HG03571 (cell line): Measurements from ENCODE around the gene SEMA6A.
"Not testable (repeated sequence)": the region's sequence is repeated elsewhere in the genome, so short reads cannot be mapped to it uniquely, and the experiment has no call there.

ENCODE experiments used
- ATAC-seq: cut with Tn5 transposase; IDR thresholded peaks from one replicate; pipeline ENCODE4 v1.9.1; 2021; ENCODE audit not compliant: unreplicated experiment

Gene SEMA6A

DNA sequence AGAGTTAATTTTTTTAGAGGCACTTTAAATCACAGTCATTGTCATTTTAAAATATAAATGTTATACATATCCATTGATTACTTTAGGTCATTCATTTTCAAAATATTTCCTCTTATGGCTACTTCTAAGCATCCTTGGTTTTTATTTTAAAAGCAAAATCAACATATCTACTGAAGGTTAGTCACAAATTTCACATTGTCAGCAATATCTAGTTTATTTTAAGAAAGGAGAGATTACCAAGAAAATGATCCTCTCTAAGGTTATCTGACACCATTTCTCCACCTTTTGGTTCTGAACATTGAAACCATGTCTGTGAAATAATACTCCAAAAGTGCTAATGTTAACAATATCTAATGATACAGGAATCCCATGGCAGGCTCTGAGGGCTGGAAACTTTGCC is 24.5 kb downstream of the SEMA6A start:
- no peak for ATAC-seq

DNA sequence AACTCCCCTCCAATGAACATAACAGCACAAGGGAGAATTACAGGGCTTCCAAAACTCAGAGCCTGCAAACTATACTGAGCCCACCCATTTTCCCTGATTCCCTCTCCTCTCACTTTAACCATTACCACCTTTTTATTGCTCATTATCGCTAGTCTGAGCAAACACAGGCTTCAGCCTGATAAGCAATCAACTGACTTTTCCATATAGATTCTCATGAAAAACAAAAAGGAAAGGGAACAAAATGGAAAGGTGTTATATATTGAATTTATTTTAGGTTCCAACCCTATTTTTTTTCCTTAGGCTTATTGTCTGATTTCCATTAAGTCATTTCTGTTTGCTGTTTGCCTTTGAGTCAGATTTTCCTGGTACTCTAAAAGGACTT is 27.9 kb downstream of the SEMA6A start:
- ATAC-seq = no peak

DNA sequence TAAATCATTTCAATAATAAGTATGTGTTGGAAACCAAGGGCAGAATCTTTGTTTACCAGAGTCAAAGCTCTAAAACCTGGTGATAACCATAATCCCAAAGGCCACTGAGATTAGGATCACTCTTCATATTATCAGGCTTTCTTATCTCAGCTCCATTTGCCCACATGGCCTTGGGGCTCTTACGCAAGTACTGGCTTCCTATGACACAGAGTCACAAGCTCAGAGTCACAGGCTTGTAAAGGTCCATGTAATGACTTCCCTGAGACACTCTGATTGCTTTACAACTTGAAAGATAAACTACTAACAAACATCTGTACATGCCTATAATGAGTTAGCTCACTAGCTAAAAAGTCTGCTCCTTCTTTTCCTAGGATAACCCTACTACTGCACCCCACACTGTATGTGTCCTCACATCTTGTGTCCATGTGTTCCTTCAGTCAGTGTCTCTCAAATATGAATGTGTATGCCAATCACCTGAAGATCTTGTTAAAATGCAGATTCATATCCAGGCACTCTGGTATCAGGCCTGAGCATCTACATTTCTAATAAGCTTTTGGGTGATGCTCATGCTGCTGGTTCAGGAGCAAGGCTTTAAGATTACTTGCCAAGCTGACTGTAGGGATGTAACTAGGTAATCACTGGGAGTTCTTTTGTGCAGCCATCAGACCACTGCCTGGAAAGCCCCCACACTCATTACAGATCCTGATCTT is 28.4 kb downstream of the SEMA6A start:
- no peak for ATAC-seq

DNA sequence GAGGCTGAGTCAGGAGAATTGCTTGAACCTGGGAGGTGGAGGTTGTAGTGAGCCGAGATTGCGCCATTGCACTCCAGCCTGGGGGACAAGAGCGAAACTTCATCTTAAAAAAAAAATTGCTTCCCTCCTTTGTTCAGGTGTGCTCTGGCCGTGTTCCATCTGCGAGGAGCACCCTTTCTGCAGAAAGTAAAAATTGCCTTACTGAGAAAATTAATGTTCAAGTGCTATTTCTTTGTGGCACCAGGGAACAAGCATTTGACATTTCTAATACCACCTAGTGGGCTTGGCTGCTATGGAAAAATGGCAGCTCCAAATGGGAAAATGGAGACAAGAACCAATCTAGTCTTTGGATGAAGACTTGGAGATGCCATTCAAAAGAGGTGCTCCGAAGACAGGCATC is 29.2 kb downstream of the SEMA6A start:
- not testable (repeated sequence) for ATAC-seq

DNA sequence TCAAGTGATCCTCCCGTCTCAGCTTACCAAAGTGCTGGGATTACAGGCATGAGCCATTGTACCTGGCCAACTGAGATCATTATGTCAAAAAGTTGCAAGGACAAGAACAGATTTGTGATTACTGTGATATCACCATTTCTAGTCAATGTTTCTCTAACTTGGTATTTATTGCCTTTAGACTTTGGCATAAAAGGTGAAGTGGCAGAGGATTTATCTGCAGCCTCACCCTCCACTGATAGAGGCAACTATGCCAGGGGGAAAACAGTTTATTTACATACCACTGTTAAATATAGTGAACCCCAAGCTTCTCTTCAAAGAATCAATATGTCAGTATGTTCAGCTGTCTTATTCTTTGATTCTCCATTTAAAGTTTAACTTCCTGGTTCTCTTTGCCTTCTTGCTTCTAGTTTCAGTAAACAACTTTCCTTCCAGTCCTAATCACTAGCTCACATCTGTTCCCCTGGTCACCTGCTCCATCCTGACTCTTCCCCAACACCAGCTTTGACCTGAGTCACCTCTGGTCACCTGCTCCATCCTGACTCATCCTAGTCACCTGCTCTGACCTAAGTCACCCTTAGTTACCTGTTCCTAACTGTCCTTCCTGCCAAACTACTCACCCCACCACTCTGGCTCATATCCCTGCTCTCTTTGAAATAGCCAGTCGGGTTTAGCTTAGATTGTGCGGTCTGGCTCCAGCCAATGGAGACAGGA is 29.9 kb downstream of the SEMA6A start:
- ATAC-seq = no peak

DNA sequence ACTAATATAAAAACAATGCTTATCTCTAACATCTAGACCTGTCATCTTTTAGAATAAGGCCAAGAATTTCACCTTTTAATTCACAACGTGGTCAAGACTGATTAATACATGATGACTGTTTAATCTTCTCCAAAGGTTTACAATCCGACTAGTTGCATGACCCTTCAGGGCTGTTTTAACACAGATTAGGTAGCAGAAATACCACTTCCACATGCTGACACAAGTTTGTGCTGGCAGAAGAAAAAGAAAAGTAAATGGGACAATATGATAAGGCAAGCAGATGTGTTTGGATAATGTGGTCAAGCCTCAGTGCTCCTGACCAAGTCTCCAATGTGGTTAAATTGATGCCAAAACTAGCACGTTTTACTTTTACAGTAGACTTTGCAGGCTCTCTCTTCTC is 31.1 kb downstream of the SEMA6A start:
- ATAC-seq = no peak

DNA sequence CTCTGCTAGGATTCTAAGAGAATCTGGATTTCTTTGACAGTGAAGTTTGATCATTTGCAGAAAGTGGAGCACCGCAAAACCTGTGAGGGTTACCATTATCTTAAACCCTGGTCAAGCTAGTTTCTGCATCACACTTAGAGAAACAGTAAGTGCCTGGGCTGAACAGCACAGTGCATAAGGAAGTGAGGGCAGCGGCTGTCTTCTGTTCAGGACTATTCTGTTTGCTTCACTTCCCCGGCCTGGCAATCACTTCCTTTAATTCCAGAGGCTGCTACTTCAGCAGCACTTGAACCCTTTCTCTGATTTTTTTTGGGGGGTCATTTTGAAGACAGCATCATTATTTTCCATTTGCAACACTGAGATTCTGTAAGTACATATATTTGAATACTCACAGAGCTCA is 32.0 kb downstream of the SEMA6A start:
- no peak for ATAC-seq

DNA sequence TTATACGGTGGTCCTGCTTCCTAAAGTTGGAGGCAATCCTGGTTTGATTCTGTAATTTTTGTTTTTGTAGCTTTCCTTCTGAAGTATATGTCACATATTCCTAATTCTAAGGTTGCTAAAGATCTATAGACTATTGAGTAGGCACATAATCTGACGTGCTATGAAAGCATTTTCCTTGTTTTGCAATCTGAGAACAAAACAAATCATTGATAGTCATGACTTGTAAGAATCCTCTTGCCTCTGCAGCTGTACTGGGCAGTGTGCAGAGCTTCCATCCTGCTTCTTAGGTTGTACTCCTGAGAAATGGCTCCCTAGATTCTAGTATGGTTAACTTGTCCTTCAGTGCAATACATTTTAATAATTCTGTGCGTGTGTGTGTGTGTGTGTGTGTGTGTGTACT is 35.4 kb downstream of the SEMA6A start:
- ATAC-seq = no peak

DNA sequence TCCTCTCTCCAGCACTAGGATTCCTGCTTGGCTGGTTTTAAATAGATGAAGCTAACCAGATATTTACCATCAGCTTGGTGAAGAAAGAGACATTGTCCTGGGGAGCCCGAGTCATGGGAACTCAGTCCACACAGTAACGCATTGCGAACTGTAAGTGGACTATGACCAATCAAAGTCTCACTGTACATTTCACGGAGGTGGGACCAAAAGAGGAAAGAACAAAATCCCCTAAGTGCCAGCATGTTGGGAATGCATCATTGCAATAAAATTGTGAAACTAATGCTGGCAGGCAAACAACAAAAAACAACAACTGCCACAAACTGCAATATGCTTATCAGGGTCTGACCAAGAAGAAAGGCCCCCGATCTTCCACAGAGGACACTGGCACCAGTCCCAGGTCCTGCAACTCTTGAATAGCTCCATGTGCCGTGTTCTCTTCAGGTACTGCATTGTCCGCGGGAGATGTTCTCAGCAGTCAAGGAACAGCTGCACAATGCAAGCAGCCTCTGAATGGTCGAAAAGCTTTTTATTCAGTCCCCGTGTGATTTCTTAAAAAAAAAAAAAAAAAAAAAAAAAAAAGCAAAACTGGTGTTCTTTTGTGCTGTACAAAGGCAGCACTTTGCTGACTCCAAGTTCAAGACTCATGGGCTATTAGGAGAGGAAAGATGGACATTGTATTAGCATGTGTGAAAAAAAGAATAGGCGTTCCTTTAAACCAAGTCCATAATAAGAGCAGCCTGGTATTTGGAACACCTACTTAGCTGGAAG is 38.1 kb downstream of the SEMA6A start:
- no peak for ATAC-seq

DNA sequence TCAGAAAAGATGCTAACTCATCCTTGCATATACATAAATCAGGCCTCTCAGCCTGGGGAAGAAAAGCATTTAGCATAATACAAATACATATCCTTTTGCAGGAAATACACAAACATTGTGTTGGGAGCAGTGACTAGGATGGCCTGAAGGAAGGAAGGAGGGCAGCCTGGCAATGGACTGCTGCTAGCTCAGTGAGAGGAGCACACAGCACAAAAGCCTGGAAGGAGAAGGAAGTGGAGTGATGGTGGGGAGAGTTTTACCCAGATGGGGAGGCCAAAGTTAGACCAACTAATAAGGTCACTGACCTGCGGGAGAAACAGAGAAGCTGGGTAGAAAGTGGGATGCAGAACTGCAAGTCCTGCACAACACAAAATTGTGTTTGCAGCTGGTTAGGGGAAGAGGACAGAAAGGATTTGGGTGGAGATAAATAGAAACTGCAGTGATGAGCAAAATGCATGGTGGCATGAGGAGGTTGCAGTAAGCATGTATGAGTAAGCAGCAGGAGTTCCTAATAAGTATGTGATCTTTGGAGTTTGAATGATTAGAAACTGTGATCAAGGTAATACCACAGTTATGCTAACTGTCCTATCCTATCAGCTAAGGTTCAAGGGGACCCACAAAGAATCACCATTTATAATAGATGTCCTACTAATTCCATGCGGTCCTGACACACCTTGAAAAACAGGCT is 39.5 kb downstream of the SEMA6A start:
- no peak for ATAC-seq

DNA sequence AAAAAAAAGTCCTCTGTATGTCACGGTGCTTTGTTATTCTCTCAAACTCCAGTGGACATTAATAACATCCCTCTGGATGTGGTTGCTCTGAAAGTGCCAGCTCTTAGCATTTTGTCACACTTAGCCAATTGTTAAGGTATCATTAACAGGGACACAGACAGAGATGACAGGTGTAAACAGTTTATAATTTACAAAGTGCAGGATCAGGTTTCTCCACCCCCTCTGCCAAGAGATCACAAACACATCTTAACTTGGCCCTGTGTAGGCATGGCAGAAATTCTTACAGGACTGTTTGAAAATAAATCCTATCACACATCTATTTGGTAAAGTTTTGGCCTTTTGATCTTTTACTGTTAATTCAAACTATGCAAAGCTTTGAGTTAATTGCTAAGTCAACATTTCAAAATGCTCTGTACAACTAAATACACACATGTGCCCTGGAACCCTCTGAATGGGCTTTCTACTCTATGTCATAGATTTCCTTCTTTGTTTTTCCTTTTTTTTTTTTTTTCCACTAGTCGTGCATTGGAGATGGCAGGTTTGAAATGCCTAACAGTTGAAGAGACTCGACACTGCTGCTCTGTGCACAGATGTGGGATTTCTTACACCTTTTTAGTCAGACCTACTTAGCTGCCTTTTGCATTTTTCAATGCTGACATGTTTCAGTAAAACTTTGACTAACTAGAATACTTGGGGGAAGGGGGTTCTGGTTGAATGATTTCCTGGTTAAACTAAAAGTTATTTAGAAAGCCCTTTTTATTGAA is 41.7 kb downstream of the SEMA6A start:
- peak; percentile 78 for ATAC-seq

DNA sequence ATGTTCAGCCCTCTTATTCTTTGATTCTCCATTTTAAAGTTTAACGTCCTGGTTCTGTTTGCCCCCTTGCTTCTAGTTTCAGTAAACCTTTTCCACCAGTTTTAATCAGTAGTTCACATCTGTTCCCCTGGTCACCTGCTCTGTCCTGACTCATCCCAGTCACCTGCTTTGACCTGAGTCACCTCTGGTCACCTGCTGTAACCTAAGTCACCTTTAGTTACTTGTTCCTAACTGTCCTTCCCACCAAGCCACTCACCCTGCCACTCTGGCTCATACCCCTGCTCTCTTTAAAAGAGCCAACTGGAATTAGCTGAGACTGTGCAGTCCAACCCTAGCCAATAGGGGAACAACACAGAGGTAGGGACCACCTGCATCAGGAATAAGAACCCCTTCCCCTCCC is 43.0 kb downstream of the SEMA6A start:
- ATAC-seq = no peak

DNA sequence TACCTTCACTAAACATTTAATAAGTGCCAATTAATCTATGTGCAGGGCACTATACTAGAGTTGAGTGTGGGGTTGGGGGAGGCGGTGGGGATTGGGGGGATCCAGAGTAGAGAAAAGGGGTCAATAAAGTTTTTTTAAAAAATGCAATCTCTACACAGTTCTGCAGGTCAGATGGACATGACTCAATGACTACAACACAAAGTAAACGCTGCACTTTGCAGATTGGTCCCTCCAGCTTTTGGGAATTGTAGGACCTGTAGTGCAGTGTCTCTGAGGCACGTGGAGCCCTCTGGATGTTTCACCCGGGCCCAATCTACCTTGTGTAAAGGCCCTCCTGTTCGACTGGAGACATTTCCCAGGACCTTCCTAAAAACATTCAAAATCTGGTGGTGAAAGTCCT is 43.5 kb downstream of the SEMA6A start:
- ATAC-seq = no peak

DNA sequence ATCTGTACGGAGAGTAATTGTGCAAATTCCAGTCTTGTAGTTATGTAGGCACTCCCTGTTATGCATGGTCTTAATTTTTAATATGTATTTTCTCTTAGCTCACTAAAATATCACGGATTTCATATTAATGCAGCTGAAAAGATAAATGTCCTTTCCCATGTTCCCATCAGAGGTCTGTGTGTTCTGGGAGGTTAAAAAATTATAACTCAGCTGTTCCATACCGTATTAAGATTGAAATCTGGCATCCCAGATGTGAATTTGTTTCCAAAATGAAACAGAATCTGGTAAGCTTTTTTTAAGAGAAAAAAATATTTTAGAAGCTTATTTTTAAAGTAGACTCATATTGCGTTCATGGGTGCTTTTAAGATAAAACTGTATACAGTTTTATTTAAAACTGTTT is 44.3 kb downstream of the SEMA6A start:
- ATAC-seq = no peak

DNA sequence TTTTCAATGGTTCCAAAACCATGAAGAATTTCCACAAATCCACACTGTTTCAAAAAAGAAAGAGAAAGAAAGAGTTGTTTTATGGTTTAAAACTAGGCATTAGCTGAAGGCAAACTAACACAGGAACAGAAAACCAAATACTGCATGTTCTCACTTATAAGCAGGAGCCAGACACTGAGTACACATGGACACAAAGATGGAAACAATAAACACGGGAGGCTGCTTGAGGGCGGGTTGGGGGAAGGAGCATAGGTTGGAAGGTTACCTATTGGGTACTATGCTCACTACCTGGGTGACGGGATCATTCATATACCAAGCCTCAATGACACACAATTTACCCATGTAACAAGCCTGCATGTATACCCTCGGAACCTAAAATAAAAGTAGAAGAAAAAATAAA is 45.0 kb downstream of the SEMA6A start:
- ATAC-seq = no peak

DNA sequence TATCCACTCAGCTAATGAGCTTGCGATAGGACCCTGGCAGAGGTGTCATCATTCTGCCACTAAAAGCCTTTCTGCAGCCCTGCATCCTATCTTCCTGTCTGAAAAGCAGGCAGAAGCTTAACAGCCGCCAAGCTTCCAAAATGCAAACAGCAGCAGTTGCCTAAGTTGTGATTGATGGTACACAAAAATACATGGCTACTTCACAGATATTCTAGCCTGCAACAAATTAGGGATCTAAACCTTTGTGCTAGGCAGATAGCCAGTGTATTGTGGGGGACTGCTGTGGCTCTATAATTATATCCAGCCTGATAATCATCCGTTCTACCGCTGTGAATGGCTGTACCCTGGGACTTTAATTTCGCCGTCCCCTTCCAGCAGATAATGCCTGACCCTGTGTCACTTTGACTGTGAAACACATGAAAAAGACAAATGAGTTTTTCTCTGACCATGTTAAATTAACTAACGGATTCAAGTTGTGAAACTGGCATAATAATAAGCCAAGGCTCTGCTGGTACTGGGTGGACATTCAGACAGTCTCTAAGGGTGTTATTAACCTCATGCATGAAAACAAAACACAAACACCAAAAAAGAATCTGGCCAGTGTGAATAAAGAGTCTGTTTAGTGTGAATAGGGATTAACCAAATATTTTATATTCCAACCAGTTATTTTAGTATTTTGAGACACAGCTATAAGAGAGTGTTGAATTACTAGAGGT is 45.9 kb downstream of the SEMA6A start:
- no peak for ATAC-seq

DNA sequence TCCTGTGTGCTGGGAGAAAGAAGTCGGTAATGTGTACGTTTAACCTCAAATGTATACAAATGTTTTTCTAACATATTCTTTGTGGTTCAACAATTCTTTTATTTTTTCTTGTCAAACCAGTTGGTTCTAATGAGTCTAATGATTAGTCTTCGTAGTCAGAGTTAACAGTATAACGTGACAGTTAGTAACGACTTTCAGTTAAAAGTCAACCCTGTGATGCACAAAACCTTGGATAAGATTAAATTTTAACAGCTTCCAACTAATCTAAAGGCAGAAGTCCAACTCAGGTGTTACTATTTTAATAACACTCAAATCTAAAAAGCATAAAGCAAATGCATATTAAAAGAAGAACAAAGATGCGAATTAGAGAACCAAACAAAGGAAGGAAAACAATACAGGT is 47.0 kb downstream of the SEMA6A start:
- ATAC-seq = no peak

DNA sequence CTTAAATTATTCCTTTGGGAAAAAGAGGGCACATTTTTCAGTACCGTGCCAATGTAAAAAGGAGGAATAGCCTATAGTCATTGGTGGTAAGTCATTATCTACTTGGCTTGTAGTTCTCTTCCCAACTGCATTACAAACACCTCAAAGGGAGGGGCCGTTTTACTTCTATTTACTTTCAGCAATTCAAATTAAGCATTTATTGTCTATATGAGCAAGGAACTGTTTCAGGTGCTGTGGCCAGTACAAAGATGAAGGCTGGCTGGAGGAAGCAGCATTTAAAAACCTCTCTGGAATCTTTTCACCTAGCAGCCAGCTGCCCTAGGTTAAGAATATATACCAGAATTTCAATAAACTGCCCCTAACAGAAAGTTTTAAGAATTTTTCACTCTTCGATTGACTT is 48.9 kb downstream of the SEMA6A start:
- no peak for ATAC-seq

DNA sequence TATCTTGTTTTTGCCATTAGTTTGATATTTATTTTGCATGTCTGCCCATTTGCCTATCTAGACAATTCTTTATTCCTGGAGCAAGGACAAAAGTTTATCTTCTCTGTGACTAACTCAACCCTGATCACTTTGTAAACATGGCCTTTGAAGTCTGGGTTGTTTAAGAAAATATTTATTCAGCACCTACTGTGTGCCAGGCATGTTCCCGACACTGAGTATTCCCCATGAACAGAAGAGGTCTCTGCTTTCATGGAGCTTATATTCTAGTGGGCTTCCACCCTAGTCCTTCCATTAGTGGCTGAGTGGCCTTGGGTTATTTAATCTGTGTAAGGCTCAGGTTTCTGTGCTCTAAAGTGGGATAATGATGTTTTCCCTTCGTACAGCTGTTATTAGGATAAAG is 49.7 kb downstream of the SEMA6A start:
- no peak for ATAC-seq
